GM18499 (cell line): ENCODE results near the gene UGT2B17.
"Not testable (repeated sequence)": the region's sequence is repeated elsewhere in the genome, so short reads cannot be mapped to it uniquely, and the experiment has no call there.

Source experiments
- ATAC-seq: cut with Tn5 transposase; IDR thresholded peaks from one replicate; pipeline ENCODE4 v1.9.1; 2021; ENCODE audit warnings: moderate number of reproducible peaks; ENCODE audit not compliant: insufficient read depth, unreplicated experiment

The UGT2B17 gene

GRCh38 chr4:68569466-68570121 is 6.5 kb downstream of the UGT2B17 start:
- no peak for ATAC-seq

GRCh38 chr4:68569036-68569435 is 7.1 kb downstream of the UGT2B17 start:
- not testable (repeated sequence) for ATAC-seq

GRCh38 chr4:68568535-68568934 is 7.6 kb downstream of the UGT2B17 start:
- ATAC-seq = not testable (repeated sequence)

- ATAC-seq = not testable (repeated sequence)
These were observed 9.8 kb downstream of the UGT2B17 start for GRCh38 chr4:68566364-68566763.

- not testable (repeated sequence) for ATAC-seq
These were observed 11.0 kb downstream of the UGT2B17 start for GRCh38 chr4:68565082-68565481.

- not testable (repeated sequence) for ATAC-seq
These were observed 15.6 kb downstream of the UGT2B17 start for GRCh38 chr4:68560364-68561070.

- ATAC-seq = peak; percentile 51
These were observed 22.3 kb downstream of the UGT2B17 start for GRCh38 chr4:68553830-68554229.

GRCh38 chr4:68552818-68553811 is 23.0 kb downstream of the UGT2B17 start:
- peak; percentile 44 for ATAC-seq

GRCh38 chr4:68542742-68543141 is 33.4 kb downstream of the UGT2B17 start:
- ATAC-seq = not testable (repeated sequence)

- ATAC-seq = no peak
These were observed 39.7 kb downstream of the UGT2B17 start for GRCh38 chr4:68536375-68536774.

GRCh38 chr4:68535974-68536373 is 40.1 kb downstream of the UGT2B17 start:
- ATAC-seq = no peak

- not testable (repeated sequence) for ATAC-seq
These were observed 53.9 kb downstream of the UGT2B17 start for GRCh38 chr4:68522232-68522631.

- ATAC-seq = no peak
These were observed 55.1 kb downstream of the UGT2B17 start for GRCh38 chr4:68520985-68521384.

- no peak for ATAC-seq
These were observed 57.2 kb downstream of the UGT2B17 start for GRCh38 chr4:68518889-68519288.

GRCh38 chr4:68505452-68505851 is 70.7 kb downstream of the UGT2B17 start:
- ATAC-seq = peak; percentile 66

GRCh38 chr4:68504836-68505235 is 71.3 kb downstream of the UGT2B17 start:
- ATAC-seq = not testable (repeated sequence)

- ATAC-seq = not testable (repeated sequence)
These were observed 72.7 kb downstream of the UGT2B17 start for GRCh38 chr4:68503462-68503861.

- no peak for ATAC-seq
These were observed 77.1 kb downstream of the UGT2B17 start for GRCh38 chr4:68499021-68499420.

- ATAC-seq = peak; percentile 80
These were observed 77.6 kb downstream of the UGT2B17 start for GRCh38 chr4:68498413-68499007.

GRCh38 chr4:68494688-68495087 is 81.4 kb downstream of the UGT2B17 start:
- ATAC-seq = no peak
